T-helper 9 cell (primary cell): ENCODE data around the gene ZDHHC23.

Experiments
- DNase-seq: peaks from one replicate; pipeline ENCODE4 v3.0.0-alpha.2; 2020
- total RNA-seq, 2 donors: gene quantifications; one replicate each; lab custom pipeline; 2026; lab: John Stamatoyannopoulos, UW

The ZDHHC23 gene, protein sequence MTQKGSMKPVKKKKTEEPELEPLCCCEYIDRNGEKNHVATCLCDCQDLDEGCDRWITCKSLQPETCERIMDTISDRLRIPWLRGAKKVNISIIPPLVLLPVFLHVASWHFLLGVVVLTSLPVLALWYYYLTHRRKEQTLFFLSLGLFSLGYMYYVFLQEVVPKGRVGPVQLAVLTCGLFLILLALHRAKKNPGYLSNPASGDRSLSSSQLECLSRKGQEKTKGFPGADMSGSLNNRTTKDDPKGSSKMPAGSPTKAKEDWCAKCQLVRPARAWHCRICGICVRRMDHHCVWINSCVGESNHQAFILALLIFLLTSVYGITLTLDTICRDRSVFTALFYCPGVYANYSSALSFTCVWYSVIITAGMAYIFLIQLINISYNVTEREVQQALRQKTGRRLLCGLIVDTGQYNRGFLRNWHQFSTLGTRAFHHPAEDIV
- total RNA-seq, result 10.1 to 14.6 reads per million in 2 donors

DNA sequence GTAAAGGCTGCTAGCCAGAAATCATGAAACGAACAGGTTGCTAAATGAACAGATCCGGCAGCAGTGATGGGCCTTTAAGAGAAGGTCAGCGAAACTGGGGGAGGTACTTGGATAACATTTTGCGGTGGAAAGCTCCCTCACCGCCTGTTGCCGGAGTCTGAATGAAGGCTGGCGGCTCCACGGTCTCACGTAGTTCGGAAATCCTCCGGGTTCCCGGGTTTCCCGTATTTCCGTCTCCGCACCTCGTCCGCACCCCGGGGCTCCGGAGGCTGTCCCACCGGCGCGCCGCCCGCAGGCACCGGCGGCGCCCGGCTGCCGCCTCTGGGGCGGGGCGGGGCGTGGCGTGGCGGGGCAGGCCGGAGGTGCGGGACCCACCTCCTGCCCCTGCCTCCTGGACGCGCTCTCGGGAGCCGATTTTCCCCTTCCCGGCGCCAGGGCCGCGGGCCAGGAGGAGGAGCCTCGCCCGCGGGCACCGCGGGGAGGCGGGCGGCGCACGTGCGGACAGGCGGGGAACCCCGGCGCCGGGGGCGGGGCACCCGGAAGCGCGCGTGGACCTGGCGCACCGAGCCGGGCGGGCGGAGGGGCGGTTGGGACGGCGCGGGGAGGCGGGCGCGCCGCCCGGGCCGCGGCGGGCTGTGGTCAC is at the start of gene ZDHHC23:
Gene ZDHHC23 (plus strand): TSS at position 642 of the 643 bp plus-strand sequence. CDS start 790 bp downstream, outside the sequence.
- peak; percentile 65 for DNase-seq

DNA sequence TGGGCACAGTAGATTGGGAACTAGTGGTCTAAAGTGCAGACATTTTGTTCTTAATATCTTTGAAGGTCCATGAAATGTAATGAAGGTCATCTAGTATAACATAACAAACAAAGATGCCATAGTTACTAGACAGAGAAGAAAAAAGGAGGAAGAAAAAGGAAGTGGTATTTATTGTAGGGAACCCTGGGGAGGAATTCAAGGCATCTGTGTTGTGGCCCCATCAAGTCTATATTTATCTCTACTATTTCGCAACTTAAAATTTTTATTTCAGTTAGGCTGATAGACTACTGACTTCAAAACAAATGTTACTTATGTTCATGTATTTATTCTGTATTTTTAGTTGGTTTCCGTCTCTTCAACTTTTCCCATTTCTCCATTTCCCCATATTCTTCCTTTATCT is 48.9 kb upstream of the ZDHHC23 start:
- DNase-seq, result no peak

DNA sequence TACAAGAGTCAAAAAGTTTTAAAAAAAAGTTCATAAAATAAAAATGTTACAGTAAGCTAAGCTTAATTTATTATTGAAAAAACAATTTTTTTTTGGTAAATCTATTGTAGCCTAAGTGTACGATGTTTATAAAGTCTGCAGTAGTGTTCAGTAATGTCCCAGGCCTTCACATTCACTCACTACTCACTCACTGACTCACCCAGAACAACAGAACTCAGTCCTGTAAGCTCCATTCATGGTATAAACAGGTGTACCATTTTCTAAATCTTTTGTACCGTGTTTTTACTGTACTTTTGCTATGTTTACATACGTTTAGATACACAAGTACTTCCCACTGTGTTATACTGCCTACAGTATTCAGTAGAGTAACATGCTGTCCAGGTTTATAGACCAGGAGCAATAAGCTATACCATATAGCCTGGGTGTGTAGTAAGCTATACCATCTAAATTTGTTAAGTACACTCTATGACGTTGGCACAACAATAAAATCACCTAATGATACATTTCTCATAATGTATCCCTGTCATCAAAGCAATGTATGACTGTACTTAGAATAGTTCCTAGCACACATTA is 41.2 kb upstream of the ZDHHC23 start:
- no peak for DNase-seq

DNA sequence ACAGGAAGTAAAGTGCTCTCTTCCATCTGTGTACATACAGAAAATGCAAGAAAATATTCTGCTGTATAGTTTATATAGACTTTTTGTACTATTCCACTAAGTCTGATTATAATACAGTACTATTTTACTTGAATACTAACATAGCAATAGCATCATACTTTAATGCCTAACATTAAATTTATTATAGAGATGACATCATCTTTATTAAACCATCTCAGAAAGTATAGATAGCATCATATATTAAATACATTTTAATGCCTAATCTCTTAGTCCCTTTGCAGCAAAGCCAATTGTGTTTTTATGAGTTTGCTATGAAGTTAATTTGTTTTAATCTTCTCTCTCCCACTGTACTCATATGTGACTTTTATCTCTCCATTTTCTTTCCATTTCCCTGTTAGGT is 39.7 kb upstream of the ZDHHC23 start:
- no peak for DNase-seq

DNA sequence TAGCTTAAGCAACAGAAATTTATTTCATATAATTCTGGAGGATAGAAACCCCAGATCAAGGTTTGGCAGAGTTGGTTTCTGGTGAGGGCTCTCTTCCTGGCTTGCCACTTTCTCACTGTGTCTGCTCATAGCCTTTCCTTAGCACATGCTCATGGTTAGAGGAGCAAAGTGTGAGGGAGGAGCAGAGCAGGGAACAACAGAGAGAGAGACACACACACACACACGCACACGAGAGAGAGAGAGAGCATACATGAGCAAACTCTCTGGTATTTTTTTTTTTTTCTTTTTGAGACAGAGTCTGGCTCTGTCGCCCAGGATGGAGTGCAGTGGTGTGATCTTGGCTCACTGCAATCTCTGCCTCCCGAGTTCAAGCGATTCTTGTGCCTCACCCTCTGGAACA is 36.8 kb upstream of the ZDHHC23 start:
- no peak for DNase-seq

DNA sequence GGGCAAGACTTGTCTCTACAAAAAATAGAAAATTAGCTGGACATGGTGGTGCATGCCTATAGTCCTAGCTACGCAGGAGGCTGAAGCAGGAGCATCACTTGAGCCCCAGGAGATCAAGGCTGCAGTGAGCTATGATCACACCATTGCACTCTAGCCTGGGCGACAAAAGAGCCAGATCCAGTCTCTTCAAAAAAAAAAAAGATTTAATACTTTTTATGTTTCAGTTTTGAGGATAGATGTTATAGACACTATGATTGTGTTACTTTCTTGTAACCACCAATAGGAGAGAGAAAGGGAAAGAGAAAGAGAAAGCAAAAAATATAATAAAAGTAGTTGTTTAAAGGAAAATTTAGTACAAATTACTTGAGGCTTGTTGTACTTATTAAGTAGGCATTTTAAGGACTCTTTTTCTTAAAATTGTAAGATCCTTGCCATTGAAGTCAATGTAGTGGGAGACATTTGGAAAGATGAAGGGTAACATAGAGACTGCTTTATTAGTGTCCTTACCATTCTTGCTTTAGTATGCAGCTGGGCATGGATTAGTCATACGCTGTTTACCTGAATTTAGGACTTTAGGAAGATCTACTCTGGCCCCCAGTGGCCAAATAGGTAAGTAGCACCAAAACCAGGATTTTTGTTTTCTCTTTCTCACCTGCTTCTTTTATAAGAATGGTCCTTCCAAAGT is 35.1 kb upstream of the ZDHHC23 start:
- DNase-seq, result peak; percentile 1

DNA sequence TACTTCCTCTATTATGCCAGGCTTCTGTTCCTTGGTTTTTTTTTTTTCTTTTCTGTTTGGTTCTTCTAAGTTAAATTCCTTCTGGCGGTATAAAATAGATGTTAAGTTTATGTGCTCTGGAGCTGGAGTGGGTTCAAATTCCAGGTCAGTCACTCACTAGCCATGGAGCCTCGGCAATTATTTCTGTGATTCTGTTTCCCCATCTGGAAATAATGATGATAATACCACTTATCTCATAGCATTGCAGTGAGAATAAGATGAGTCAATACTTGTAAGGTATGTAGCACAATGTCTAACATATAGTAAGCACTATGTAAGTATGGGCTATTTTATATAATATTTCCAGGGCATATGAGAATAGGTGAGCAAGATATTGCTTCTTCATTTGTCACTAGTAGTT is 33.2 kb upstream of the ZDHHC23 start:
- DNase-seq, result no peak

DNA sequence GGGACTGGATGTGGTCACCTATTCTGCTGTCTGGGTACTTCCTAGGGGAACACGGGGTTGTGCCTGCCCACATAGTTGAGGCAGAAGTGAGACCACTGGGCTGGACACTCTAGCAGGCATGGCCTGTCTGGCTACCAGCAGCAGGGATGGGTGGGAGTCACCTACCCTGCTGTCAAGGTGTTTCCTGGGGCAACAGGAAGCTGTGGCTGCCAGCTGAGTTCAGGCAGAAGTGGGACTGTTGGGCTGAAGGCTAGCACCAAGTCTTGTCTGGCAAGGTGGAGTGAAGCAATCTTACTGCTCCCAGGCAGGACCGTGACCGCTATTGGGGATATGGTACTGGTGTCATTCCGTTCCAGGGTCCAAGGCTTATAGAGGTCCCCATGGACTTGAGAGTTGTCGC is 20.3 kb upstream of the ZDHHC23 start:
- no peak for DNase-seq

DNA sequence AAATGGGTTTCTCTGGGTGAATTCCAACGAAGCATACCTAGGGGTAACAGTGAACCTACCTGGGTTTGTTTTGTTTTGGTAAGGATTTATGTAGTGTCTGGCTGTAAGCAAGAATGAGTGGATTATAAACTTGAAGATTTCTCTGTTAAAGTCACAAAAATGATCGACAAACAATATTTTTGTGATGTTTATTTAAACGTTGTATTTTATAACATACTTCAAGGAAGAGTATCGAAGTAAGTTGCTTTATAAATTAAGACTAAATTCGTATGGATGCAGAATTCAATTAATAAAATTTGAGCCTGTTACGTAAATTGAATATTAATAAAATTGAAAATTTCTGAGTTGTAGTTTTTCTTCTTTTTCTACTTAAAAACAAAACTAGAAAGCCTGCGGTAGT is 982 bp upstream of the ZDHHC23 start:
- no peak for DNase-seq

DNA sequence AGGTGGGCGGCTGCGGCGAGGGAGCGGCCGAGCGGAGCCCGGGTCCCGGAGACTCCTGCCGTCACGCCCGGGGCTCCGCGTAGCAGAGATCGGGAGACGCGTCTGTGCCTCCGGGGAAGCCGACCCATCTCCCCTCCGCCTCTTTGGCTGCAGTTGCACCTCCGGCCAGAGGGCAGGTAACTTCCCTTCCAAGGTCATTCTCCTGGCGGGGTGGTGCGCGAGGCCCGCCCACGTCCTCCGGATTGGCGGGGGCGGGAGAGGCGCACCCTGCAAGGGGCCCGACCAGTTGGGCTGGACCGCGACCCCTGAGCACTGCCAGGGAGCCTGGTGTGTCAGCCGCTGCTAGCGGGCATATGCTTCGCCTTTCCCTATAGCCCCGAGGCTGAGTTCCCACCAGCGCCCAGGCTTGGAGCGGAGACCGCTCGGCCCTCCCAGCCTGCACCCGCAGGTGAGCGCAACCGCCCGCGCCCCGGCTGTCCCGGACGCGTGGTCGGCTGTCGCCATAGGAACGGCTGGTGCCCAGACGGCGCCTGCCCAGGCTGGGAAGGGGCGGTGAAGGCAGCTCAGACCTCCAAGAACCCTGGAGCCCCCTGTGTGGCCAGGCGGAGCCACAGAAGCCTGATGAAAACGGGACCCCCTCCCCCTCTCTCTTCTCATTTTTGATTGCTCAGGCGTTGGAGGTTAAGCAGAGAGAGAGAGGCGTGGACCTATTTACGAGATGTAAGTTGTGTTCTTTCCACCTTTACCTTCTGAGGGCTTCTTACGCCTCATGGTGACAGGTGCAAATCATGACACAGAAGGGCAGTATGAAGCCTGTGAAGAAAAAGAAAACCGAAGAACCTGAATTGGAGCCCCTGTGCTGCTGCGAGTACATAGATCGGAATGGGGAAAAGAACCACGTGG is 453 bp downstream of the ZDHHC23 start:
- peak; percentile 16 for DNase-seq

DNA sequence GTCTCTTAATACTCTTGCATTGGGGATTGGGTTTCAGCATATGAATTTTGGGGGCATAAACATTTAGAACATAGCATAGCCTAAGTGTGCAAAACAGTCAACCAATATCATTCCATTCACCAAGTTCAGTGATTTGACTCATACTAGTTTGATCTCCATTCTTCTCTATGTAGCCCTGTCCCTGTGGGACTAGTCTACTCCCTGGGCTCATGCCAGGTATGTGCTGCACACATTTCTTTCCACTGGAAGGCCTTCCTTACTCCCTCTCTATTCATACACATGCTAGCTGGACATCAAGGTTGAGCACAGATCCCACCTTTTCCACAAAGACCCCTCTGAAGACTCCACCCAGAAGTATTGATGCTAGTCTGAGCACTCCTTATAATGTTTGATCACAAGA is 5.1 kb downstream of the ZDHHC23 start:
- DNase-seq, result no peak

DNA sequence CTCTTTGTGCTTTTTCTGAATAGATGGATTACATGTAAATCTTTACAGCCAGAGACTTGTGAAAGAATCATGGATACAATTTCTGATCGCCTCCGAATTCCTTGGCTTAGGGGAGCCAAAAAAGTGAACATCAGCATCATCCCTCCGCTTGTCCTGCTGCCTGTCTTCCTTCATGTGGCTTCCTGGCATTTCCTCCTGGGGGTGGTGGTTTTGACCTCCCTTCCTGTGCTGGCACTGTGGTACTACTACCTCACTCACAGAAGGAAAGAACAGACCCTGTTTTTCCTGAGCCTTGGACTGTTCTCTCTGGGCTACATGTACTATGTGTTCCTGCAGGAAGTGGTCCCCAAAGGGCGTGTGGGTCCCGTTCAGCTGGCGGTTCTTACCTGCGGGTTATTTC is 5.9 kb downstream of the ZDHHC23 start:
- no peak for DNase-seq

DNA sequence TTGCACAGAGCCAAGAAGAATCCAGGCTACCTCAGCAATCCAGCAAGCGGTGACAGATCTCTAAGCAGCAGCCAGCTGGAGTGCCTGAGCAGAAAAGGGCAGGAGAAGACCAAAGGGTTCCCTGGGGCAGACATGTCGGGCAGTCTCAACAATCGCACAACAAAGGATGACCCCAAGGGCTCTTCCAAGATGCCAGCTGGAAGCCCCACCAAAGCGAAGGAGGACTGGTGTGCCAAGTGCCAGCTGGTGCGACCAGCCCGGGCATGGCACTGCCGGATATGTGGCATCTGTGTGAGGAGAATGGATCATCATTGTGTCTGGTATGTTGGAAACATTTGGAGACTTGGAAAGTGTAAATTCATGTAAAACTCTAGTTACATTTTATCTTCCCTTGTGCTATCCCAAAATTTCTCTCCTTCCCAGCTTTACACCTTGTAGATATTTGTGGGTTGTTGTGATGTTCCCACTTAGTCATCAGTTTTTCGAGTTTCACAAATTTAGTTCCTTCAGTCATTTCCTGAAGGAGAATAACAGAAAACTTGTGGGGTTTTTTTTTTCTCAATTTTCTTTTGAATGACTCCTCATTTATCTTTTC is 6.4 kb downstream of the ZDHHC23 start:
- no peak for DNase-seq

DNA sequence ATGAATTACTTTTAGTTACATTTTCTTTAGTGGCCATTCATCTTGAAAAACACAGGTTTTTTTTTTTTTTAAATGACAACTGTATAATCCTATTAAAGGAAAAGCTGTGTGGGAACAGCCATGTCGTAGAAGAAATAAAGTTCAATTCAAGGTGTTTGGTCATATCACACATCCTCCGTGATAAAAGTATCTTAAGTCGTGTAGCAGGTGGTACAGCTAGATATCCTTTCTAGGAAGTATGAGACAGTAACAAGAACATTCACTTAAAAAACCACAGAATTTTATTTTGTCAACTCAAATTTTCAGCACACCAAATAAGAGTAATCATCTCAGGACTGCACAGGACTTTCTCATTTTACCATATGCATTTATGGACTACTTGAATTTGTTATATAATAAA is 16.1 kb downstream of the ZDHHC23 start:
- no peak for DNase-seq

DNA sequence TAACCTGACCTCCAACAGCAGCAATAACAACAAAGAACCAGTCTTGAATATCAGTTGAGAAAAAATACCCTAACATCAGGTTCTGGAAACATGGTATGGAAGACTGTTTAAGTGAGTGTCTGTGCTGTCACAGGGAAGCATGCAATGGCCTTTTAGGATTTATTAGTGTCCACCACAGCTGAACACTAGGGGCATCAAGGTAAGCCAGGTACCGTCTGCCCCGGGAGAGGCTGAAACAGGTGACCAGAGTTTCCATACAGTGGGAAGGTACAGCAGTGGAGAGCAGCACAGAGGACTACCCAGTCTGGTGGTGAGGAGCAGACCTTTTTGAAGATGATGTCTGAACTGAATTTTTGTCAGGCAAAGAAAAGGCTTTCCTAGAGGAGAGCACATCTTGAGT is 18.4 kb downstream of the ZDHHC23 start:
- DNase-seq, result no peak

DNA sequence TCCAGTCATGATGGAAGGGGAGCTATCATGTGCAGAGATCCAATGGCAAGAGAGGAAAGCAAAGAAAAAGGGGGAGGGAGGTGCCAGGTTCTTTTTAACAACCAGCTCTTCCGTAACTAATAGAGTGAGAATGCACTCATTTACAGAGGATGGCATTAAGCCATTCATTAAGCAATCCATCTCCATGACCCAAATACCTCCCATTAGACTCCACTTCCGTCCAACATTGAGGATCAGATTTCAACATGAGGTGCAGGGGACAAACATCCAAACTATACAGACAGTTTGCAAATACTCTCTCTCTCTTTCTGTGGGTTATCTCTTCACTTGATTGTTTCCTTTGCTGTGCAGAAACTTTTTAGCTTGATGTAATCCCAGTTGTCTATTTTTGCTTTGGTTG is 21.2 kb downstream of the ZDHHC23 start:
- no peak for DNase-seq

DNA sequence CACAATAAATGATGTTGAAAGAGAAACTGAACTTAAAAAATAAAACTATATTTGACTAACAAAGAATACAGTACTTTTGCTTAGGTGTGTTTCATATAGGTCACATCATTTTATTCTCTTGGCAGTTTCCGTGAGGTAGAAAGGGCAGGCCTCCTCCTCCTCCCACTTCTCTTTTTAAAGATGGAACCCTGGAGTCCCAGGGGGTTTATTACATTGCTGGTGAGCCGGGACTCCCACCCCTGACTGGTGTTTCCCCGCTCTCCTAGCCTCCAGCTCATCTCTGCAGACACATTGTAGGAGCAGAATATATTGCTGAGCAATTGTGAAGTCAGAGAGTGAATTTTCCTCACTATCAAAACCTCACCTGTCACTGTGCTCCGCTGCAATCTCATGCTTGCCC is 30.0 kb downstream of the ZDHHC23 start:
- no peak for DNase-seq

DNA sequence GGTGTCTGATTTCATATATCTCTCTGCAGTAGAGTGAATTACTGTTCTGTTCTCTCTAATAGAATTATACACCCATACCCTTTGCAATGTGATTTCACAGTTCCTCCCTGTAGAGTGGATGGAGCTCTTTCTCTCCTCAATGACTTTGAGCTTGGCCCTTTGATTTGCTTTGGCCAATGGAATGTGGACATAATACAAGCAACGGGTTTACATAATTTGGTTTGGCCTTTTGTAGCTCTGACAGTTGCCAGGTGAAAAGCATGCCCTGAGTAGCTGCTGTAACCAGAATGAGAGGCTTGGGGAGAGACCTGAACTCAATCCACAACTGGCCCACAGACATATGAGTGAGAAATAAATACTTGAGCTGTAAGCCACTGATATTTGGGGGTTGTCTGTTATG is 32.1 kb downstream of the ZDHHC23 start:
- no peak for DNase-seq

DNA sequence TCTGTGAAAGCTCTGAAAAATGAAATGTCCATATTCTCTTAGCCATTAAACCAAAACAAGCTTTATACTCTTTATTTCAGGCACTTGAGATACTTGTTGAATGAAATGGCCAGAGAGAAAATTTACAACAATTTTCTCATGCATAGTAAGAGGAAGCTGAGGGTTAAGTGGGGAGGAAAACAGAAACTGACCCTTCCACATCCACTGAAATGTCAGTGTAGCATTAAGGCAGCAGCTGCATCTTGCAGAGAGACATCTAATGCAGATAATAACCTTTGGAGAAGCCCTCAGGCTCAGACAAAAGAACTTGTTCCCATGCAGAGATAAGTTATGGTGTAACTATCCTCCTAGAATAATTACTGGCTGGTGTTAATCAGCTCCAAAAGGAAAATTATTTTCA is 34.0 kb downstream of the ZDHHC23 start:
- no peak for DNase-seq

DNA sequence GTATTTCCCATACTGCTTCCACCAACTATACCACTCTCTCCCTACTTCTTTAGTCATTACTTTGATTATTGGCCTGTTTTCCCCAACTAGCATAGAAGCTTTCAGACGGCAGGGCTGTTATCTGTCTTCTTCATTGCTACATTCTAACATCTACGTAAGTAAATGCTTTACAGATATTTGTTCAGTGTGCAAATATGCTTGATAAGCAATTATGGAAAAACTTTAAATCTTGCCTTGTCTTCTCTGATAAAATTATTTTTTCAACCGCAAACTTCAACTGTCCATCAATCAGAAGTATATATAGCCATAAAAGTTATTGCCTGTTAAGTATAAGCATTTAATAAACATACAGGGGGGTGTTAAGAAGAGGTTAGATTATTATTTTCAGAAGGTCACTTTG is 35.7 kb downstream of the ZDHHC23 start:
- no peak for DNase-seq

DNA sequence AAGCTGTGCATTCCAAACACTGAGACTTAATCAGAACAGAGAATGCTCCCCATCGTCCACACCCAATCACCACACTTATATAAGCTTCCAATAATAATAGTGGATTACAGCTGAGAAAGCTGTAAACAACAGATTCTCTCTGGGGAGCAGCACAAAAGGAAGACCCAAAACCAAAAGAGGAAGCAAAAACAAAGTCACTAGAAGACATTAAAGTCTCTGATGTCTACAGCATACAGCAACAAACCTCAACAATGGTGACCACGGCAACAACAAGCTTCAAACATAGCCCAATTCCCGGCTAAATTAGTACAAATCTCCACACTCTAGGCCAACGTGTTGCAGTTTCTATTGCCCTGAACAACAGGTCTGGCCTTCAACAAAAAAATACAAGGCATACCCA is 37.7 kb downstream of the ZDHHC23 start:
- DNase-seq, result no peak

DNA sequence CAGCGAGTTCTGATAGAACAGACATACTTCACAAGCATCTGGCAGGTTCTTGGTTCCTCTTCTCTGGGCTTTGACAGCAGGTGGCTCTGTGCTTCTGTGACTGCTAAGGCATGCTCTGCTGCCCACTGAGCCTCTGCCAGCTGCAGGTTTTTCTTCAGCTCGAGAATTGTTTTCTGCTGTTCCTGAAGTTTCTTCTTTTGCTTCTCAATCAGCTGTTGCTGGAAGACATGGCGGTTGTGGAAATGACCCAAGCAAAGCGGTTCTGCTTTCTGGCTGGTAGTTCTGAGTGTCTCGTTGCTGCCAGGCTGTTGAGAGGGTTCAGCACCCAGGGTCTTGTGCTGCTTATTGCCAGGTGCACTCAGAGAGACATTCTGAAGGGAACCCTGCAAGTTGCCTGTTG is 57.7 kb downstream of the ZDHHC23 start:
- no peak for DNase-seq
